SJSA1 (cell line): ENCODE measurements around the gene AKAP7. TPM values are rescaled to one million over a fixed set of nuclear protein-coding genes. Genes with fewer than 3 reads are reported as not detected.
"Not testable (repeated sequence)": the region's sequence is repeated elsewhere in the genome, so short reads cannot be mapped to it uniquely, and the experiment has no call there.

Source experiments
- DNase-seq, 2 experiments: peaks; one replicate each; pipeline ENCODE4 v3.0.0-alpha.2; 2015 to 2020; ENCODE audit warnings: low spot score in 2 of 2, low read depth in 1 of 2
- H3K27ac ChIP-seq: fragments of 250-450 bp; sonication (Bioruptor Pico); 2 replicates; pipeline ENCODE4 v1.5.1; 2020; ENCODE audit warnings: mild to moderate bottlenecking, moderate library complexity
- H3K27me3 ChIP-seq: fragments of 250-450 bp; sonication (Bioruptor Pico); replicated peaks from 2 replicates; pipeline ENCODE4 v1.5.1; 2020; ENCODE audit warnings: mild to moderate bottlenecking, moderate library complexity
- H3K36me3 ChIP-seq: fragments of 250-450 bp; sonication (Bioruptor Pico); 2 replicates; pipeline ENCODE4 v1.5.1; 2020; ENCODE audit warnings: mild to moderate bottlenecking
- H3K4me1 ChIP-seq: fragments of 250-450 bp; sonication (Bioruptor Pico); replicated peaks from 2 replicates; pipeline ENCODE4 v1.6.1; 2021; ENCODE audit warnings: mild to moderate bottlenecking
- H3K4me3 ChIP-seq: fragments of 250-450 bp; sonication (Bioruptor Pico); 2 replicates; pipeline ENCODE4 v1.5.1; 2020; ENCODE audit warnings: mild to moderate bottlenecking
- H3K9me3 ChIP-seq: fragments of 250-450 bp; sonication (Bioruptor Pico); replicated peaks from 2 replicates; pipeline ENCODE4 v1.5.1; 2020; ENCODE audit warnings: mild to moderate bottlenecking
- total RNA-seq: library from RNA; depleted of rRNA; stranded (reverse); fragments of >200 nt; shearing (Covaris generic); gene quantifications from 2 replicates; pipeline ENCODE4 v1.2.3, GENCODE V29; 2014; rRNA removed

AKAP7 gene
- total RNA-seq, 1 experiment from 2014 or later, result 5.6 TPM

DNA sequence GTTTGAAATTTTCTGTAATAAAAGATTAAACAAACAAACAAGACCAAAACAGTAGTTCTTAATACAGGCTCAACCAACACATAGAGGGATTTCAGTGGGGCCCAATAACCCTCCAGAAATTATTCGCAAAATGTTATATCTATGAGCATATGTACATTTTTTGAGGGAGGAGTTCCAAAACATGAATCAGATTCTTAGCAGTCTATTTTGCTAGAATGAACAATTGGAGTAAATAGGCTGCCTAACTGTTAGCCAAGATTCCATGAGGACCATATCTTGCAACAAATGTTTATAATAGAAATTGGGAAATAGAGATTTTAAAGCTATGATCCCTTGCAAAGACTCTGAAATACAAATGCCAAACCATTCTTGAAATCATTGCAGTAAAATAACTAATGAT, 186.3 kb downstream of the AKAP7 start:
- Histone ChIP-seq H3K4me1 (no peaks in the 10 kb centered on the region), H3K36me3 (no peaks in the 10 kb centered on the region), H3K27ac (no peak overlapping the region), H3K9me3 (no peaks in the 10 kb centered on the region), H3K27me3 (peaks cover 8% of the 10 kb centered on the region; the same call in 1 of the 2 replicates), H3K4me3 (no peak overlapping the region)
- DNase-seq, result no peak

DNA sequence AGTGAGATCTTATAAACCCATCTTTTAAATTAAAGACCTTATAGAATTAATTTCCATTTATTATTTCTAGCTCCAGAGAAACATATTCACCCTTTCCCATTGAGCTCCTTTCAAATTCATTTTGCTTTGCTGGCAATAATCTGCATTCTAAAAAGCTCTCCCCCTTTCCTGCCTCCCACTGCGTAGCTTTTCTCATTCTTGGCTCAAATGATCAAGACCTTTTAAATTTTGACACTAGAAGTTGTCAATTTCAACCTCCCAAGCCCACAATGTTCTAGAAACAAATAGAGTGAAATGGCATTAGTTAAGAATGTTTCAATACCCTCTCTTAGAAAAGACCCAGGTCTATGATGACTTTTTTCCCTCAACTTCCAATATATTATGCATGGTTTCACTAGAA, 186.9 kb downstream of the AKAP7 start:
- no peak overlapping the region for H3K27ac ChIP-seq
- no peaks in the 10 kb centered on the region for H3K9me3 ChIP-seq
- H3K4me1 ChIP-seq, result no peaks in the 10 kb centered on the region
- H3K4me3 ChIP-seq, result no peak overlapping the region
- H3K27me3 ChIP-seq, result peaks cover 8% of the 10 kb centered on the region; the same call in 1 of the 2 replicates
- DNase-seq, result no peak
- no peaks in the 10 kb centered on the region for H3K36me3 ChIP-seq

DNA sequence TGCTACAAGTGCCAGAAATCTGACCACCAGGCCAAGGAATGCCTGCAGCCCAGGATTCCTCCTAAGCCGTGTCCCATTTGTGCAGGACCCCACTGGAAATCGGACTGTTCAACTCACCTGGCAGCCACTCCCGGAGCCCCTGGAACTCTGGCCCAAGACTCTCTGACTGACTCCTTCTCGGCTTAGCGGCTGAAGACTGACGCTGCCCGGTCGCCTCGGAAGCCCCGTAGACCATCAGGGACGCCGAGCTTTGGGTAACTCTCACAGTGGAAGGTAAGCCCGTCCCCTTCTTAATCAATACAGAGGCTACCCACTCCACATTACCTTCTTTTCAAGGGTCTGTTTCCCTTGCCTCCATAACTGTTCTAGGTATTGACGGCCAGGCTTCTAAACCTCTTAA, 190.4 kb downstream of the AKAP7 start:
- not testable (repeated sequence) for H3K36me3 ChIP-seq, H3K9me3 ChIP-seq, H3K4me1 ChIP-seq, H3K4me3 ChIP-seq, H3K27me3 ChIP-seq, H3K27ac ChIP-seq, DNase-seq

DNA sequence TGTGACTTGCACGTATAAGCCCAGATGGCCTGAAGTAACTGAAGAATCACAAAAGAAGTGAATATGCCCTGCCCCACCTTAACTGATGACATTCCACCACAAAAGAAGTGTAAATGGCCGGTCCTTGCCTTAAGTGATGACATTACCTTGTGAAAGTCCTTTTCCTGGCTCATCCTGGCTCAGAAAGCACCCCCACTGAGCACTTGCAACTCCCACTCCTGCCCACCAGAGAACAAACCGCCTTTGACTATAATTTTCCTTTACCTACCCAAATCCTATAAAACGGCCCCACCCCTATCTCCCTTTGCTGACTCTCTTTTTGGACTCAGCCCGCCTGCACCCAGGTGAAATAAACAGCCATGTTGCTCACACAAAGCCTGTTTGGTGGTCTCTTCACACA, 193.5 kb downstream of the AKAP7 start:
- not testable (repeated sequence) for H3K4me1 ChIP-seq, H3K27ac ChIP-seq, DNase-seq, H3K9me3 ChIP-seq, H3K36me3 ChIP-seq, H3K4me3 ChIP-seq, H3K27me3 ChIP-seq

DNA sequence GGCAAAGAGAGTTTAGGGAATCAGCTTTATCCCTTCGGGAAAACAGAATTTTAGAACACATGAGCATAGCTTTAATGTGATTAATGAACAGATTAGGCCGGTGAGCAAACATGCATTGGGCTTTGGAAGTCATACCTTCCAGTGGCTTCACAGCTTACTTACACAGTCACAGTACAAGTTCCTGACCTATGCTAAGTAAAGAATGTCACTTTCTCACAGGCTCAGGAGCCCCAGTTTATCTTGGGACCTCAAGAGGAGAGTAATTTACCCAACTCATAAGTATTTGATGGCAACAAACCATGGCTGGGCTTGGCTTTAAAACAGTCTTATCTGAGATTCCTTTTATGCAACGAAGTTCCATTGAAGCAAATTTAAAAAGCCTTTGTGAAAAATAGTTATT, 195.9 kb downstream of the AKAP7 start:
- no peak for DNase-seq
- no peaks in the 10 kb centered on the region for H3K36me3 ChIP-seq

DNA sequence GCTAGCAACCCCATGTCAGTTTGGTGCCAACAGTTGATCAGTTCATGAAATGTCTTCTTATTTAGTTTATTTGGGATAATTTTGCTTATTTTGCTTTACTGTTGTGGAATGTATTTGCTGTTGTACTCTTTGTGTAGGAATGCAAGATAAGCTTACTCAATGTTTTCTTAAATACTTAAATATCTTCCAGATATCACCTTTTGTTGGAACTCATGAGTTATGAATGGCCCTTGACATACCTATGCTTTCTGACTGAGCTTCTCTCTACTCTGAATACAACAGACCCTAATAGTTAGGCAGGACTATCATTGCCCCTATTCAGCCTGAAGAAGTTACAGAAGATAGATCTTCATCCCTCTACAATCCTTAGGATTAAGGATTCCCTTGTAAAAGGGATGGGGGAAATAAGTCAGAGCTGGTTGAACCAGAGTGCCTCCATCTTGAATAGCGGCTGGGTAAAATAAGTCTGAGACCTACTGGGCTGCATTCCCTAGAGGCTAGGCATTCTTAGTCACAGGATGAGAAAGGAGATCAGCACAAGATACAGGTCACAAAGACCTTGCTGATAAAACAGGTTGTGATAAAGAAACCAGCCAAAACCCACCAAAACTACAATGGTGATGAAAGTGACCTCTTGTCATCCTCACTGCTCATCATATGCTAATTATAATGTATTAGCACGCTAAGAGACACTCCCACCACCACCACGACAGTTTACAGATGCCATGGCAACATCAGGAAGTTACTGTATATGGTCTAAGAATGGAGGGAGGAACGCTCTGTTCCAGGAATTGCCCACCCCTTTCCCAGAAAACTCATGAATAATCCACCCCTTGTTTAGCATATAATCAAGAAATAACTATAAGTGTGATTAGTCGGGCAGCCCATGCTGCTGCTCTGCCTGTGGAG, 196.9 kb downstream of the AKAP7 start:
- Histone ChIP-seq H3K27ac (no peak overlapping the region), H3K4me3 (no peak overlapping the region)
- no peak for DNase-seq

More for the DNA sequence above, 195.9 kb downstream of the AKAP7 start:
- Histone ChIP-seq H3K27ac (no peak overlapping the region), H3K4me1 (no peaks in the 10 kb centered on the region), H3K4me3 (no peak overlapping the region), H3K27me3 (peaks cover 13% of the 10 kb centered on the region), H3K9me3 (no peaks in the 10 kb centered on the region)

More for the DNA sequence above, 196.9 kb downstream of the AKAP7 start:
- Histone ChIP-seq H3K9me3 (no peaks in the 10 kb centered on the region), H3K4me1 (no peaks in the 10 kb centered on the region), H3K27me3 (peaks cover 15% of the 10 kb centered on the region), H3K36me3 (no peaks in the 10 kb centered on the region)

Other genes with a start within 250 kb of the AKAP7 start
- gene EPB41L2, start 72.2 kb upstream of the AKAP7 start, total RNA-seq, result 73.6 and 76.9 TPM in 2 replicates